ENCODE data around the gene DGKD.

DNA sequence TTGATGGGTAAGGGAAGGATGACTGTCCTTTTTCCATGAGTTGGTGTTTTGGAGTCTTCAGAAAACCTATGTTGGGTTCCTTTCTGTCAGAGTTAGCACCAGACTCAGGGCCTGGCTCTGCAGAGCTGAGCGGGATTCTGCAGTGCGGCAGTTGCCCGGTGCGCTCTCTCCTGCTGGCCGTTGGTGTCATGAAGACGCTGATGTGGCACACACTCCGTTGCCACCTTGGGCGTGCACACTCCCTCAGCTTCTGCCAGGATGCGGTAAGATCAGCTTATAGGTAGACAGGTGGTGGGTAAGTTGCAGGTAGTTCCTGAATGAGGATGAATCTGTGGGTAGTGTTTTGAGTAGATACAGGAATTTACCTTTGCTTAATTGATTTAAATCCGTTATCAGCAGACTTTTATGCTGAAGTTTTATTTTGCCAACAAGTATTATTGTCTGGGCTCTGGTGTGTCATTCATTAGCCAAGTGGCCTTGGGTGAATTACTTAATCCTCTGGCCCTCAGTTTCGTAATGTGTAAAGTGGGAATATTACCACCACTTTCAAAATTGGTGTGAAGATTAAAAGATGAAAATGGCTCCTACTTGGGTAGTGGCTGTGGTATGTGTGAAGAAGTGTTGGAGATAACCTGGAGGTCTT lies 26.8 kb downstream of the DGKD start:
- TF ChIP-seq, protein P1, sequence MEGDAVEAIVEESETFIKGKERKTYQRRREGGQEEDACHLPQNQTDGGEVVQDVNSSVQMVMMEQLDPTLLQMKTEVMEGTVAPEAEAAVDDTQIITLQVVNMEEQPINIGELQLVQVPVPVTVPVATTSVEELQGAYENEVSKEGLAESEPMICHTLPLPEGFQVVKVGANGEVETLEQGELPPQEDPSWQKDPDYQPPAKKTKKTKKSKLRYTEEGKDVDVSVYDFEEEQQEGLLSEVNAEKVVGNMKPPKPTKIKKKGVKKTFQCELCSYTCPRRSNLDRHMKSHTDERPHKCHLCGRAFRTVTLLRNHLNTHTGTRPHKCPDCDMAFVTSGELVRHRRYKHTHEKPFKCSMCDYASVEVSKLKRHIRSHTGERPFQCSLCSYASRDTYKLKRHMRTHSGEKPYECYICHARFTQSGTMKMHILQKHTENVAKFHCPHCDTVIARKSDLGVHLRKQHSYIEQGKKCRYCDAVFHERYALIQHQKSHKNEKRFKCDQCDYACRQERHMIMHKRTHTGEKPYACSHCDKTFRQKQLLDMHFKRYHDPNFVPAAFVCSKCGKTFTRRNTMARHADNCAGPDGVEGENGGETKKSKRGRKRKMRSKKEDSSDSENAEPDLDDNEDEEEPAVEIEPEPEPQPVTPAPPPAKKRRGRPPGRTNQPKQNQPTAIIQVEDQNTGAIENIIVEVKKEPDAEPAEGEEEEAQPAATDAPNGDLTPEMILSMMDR (IDR thresholded peaks at IDR 0.05; ENCODE audit: low read depth, low read length), result no peak
- no peak for TF ChIP-seq EZH2phosphoT487 (IDR thresholded peaks at IDR 0.05; ENCODE audit: low read depth)

Data from OCI-LY3 (cell line).